ENCODE data around the gene SCN8A.

Gene SCN8A

GRCh38 chr12:51798501-51798900 is 207.5 kb downstream of the SCN8A start:
- no peak for DNase-seq (ENCODE audit: low read depth, low spot score)
- no peak overlapping the region for H3K27ac ChIP-seq

- DNase-seq (ENCODE audit: low read depth, low spot score), result no peak
- no peak overlapping the region for H3K27ac ChIP-seq
These were observed 210.0 kb downstream of the SCN8A start for GRCh38 chr12:51801027-51801426.

DNA sequence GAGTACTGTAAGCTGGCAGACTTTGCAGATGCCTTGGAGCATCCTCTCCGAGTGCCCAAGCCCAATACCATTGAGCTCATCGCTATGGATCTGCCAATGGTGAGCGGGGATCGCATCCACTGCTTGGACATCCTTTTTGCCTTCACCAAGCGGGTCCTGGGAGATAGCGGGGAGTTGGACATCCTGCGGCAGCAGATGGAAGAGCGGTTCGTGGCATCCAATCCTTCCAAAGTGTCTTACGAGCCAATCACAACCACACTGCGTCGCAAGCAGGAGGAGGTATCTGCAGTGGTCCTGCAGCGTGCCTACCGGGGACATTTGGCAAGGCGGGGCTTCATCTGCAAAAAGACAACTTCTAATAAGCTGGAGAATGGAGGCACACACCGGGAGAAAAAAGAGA is 215.9 kb downstream of the SCN8A start:
- H3K27ac ChIP-seq, result no peak overlapping the region
- DNase-seq (ENCODE audit: low read depth, low spot score), result no peak

- no peak overlapping the region for H3K27ac ChIP-seq
- no peak for DNase-seq (ENCODE audit: low read depth, low spot score)
These were observed 218.2 kb downstream of the SCN8A start for GRCh38 chr12:51809193-51809592.

GRCh38 chr12:51811203-51812202 is 220.5 kb downstream of the SCN8A start:
- no peak for DNase-seq (ENCODE audit: low read depth, low spot score)
- H3K27ac ChIP-seq, result no peak overlapping the region

DNA sequence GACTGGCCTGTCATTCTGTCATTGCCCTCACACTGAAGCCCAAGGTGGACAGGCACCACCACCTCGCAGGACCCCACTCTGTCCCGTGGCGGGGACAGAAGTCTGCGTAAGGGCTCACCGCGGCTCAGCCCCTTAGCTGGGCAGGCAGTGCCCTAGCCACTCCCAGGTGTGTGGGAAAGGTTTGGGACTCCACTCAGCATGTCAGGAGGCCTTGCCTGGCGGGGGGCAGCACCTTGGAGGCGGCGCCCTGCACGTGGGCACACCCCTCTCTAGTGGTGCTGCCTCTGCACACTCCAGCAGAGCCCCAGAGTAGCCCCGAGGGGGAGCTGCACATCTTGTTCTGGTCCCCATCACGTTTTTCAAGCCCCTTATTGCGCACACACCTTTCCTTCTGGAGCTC is 221.8 kb downstream of the SCN8A start:
- no peak overlapping the region for H3K27ac ChIP-seq
- DNase-seq (ENCODE audit: low read depth, low spot score), result no peak

DNA sequence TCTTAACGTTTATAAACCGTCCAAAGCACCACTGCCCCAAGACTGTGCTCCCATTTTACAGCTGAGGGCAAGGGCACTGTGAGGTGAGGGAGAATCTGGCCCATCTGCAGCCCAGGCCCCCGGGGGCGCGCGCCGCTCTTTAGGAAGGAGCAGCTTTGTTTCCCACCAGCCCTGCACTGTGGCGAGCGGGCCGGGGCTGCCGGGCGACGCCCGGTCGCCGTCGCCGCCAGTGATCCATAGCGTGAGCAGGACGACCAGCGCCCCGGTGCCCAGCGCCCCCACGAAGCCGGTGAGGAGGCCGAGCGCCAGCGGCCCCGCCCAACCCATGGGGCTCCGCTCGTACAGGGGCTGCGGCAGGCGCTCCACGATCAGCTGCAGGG is 222.9 kb downstream of the SCN8A start:
- no peak for DNase-seq (ENCODE audit: low read depth, low spot score)
- H3K27ac ChIP-seq, result no peak overlapping the region

- no peak for DNase-seq (ENCODE audit: low read depth, low spot score)
- H3K27ac ChIP-seq, result no peak overlapping the region
These were observed 223.5 kb downstream of the SCN8A start for GRCh38 chr12:51814311-51815088.

- DNase-seq (ENCODE audit: low read depth, low spot score), result no peak
- no peak overlapping the region for H3K27ac ChIP-seq
These were observed 224.5 kb downstream of the SCN8A start for GRCh38 chr12:51815571-51815970.

- no peak overlapping the region for H3K27ac ChIP-seq
- no peak for DNase-seq (ENCODE audit: low read depth, low spot score)
These were observed 226.3 kb downstream of the SCN8A start for GRCh38 chr12:51817027-51817953.

- no peak overlapping the region for H3K27ac ChIP-seq
- no peak for DNase-seq (ENCODE audit: low read depth, low spot score)
These were observed 227.1 kb downstream of the SCN8A start for GRCh38 chr12:51818086-51818485.

DNA sequence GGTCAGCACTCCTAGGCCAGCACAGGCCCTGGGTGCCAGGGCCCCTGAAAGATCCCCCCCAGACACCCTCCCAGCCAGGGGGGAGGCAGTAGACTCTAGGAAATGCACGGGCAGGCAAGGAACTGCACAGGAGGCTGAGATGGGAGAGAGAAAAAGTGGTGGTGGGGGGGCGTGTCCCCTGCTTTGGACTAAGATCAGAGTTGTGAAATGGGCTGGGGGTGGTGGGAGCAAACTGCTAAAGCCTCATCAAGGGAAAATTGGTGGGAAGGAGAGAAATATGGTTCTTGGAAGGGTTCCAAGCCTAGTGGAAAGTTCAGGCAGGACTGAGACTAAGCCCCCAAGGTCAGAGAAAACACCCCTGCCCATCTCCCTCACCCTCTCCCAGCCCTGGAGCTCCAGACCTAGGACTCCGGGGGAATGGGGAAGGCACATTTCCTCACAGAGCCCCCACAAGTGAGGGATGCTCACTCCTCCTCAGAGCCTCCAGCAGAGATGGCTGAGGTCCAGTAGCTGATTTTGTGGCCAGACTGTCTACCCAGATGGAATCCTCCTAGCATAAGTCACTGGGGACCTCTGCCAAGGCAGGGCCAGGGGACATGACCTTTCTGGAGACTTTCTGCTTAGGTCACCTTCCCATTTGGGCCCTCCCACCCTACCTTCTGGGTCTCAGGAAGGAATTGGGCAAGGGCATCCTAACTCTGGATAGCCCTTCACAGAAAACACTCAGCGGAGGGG is 227.7 kb downstream of the SCN8A start:
- no peak overlapping the region for H3K27ac ChIP-seq
- DNase-seq (ENCODE audit: low read depth, low spot score), result no peak

DNA sequence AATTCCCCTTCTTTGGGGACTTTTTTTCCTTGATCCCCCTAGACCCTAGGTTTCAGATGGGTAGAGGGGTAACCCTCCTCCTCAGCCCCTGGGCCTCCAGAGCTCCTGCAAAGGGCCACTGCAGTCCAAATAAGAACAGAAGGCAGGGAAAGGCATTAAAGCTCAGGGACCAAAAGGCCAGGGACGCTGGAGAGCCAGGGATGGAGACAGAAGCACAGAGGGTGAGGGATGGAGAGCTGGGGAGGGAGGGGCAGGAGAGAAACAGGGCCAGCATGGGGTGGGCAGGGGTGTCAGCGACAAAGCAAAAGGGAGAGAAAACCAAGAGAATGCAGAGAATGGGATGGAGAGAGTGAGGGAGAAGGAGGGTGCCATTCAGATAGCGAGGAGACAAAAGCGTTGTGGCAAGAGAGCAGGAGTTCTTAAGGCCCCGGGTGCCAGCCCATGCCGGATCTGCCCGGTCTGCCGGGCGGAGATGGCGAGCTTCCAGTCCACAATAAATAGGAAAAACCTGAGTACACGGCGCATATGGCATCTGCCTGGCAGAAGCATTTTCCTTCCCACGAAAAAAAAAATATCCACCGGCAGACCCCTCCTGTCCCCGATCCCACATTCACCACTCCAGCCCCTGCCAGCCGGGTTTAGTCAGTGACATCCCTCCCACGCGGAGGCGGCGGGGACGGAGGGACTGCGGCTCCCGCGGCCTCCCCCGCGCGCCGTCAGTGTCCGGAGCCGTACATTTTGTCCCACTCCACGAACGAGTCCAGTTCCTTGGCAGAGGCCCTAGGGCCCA is 228.9 kb downstream of the SCN8A start:
- no peak for DNase-seq (ENCODE audit: low read depth, low spot score)
- H3K27ac ChIP-seq, result no peak overlapping the region

DNA sequence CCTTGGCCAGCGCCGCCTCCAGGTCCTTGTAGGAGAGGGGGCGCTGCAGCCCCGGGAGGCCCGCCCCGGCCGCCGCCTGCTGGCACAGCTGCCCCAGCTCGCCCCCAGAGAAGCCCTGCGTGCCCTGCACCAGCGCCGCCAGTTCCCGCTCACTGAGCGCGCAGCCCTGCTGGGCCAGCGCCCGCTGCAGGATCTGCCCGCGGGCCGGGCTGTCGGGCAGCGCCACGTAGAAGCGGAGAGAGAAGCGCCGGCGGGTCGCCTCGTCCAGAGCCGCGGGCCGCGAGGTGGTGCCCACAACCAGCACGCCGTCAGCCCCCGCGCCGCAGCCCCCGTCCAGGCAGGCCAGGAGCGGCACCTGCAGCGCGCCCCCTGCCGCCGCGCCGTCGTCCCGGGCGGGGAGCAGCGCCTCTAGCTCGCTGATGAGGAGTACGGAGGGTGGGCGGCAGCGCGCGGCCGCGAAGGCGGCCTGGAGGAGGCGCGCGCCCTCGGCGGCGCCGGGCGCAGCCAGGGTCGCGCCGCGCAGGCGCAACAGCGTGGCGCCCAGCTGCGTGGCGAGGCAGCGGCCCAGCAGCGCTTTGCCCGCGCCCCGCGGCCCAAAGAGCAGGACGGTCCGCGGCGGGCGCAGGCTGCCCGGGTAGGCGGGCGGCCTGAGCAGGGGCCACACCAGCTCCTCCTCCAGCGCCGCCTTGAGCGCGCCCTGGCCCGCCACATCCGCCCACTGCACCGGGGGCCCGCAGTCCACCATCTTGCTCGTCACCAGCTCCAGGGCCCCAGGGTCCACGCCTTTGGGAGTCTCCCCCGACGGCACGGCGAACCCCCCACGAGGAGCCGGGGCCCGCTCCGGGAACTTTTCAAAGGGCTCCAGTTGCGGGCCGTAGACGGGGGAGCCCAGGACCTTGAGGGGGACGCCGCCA is 229.8 kb downstream of the SCN8A start:
- H3K27ac ChIP-seq, result no peak overlapping the region
- no peak for DNase-seq (ENCODE audit: low read depth, low spot score)

- DNase-seq (ENCODE audit: low read depth, low spot score), result no peak
- H3K27ac ChIP-seq, result no peak overlapping the region
These were observed 230.6 kb downstream of the SCN8A start for GRCh38 chr12:51821440-51822260.

- no peak for DNase-seq (ENCODE audit: low read depth, low spot score)
- H3K27ac ChIP-seq, result no peak overlapping the region
These were observed 231.2 kb downstream of the SCN8A start for GRCh38 chr12:51822261-51822616.

GRCh38 chr12:51822956-51823355 is 231.9 kb downstream of the SCN8A start:
- DNase-seq (ENCODE audit: low read depth, low spot score), result no peak
- no peak overlapping the region for H3K27ac ChIP-seq

Data from epithelial cell of prostate (primary cell).